Superior temporal gyrus (tissue), 1 donor: ENCODE results near the gene GPR6.

Source experiments
- DNase-seq: peaks from one replicate; pipeline ENCODE4 v3.0.0-alpha.2; 2016; ENCODE audit errors: extremely low spot score

Gene GPR6

GRCh38 chr6:109999740-110000139 is 21.6 kb downstream of the GPR6 start:
- no peak for DNase-seq

GRCh38 chr6:110002676-110003075 is 24.6 kb downstream of the GPR6 start:
- DNase-seq: no peak

- DNase-seq: peak; percentile 25
Measured at GRCh38 chr6:110013386-110013785, 35.3 kb downstream of the GPR6 start.

GRCh38 chr6:110015206-110015605 is 37.1 kb downstream of the GPR6 start:
- DNase-seq: no peak

- DNase-seq: no peak
Measured at GRCh38 chr6:110017306-110017705, 39.2 kb downstream of the GPR6 start.

GRCh38 chr6:110017946-110018345 is 39.8 kb downstream of the GPR6 start:
- DNase-seq: no peak

- no peak for DNase-seq
Measured at GRCh38 chr6:110018486-110018885, 40.4 kb downstream of the GPR6 start.

GRCh38 chr6:110020888-110021287 is 42.8 kb downstream of the GPR6 start:
- no peak for DNase-seq

- no peak for DNase-seq
Measured at GRCh38 chr6:110029144-110029543, 51.0 kb downstream of the GPR6 start.
